ENCODE data around the gene LHFPL6. TPM values are rescaled to one million over a fixed set of nuclear protein-coding genes. Genes with fewer than 3 reads are reported as not detected.

The LHFPL6 gene
- total RNA-seq, 4 donors from 2014 or later = 40.2 to 77.5 (median 66.6) TPM

- 91 to 100% methylated on average over 1 to 4 of the region's 4 CpGs for WGBS, 2 donors (ENCODE audit: low coverage in 1 of 2)
- Histone ChIP-seq H3K36me3 (no peaks in the 10 kb centered on the region), H3K4me3 (no peak overlapping the region), H3K4me1 (peaks cover 3 to 21% (median 5%) of the 10 kb centered on the region in 3 donors), H3K27me3 (no peaks in the 10 kb centered on the region), H3K27ac (no peak overlapping the region), H3K9me3 (no peaks in the 10 kb centered on the region)
- TF ChIP-seq EP300 (IDR thresholded peaks at IDR 0.05) (no peak), CTCF (IDR thresholded peaks at IDR 0.05) (no peak), POLR2A (IDR thresholded peaks at IDR 0.05) (no peak), POLR2AphosphoS5 (IDR thresholded peaks at IDR 0.05) (no peak)
- no peak for ATAC-seq
Measured at GRCh38 chr13:39462906-39463305, 140.1 kb downstream of the LHFPL6 start.

- Histone ChIP-seq H3K4me3 (no peak overlapping the region), H3K4me1 (peaks cover 3 to 21% (median 5%) of the 10 kb centered on the region in 3 donors), H3K27me3 (no peaks in the 10 kb centered on the region), H3K36me3 (no peaks in the 10 kb centered on the region), H3K27ac (no peak overlapping the region), H3K9me3 (no peaks in the 10 kb centered on the region)
- TF ChIP-seq EP300 (IDR thresholded peaks at IDR 0.05) (no peak), CTCF (IDR thresholded peaks at IDR 0.05) (no peak), POLR2AphosphoS5 (IDR thresholded peaks at IDR 0.05) (no peak), POLR2A (IDR thresholded peaks at IDR 0.05) (no peak)
- ATAC-seq = no peak
- 67 to 100% methylated on average over 1 to 2 of the region's 2 CpGs for WGBS, 2 donors (ENCODE audit: low coverage in 1 of 2)
Measured at GRCh38 chr13:39462428-39462827, 140.6 kb downstream of the LHFPL6 start.

- no peak for TF ChIP-seq POLR2A (IDR thresholded peaks at IDR 0.05)
- no peak for TF ChIP-seq CTCF (IDR thresholded peaks at IDR 0.05)
- no peak for TF ChIP-seq EP300 (IDR thresholded peaks at IDR 0.05)
- H3K4me1 ChIP-seq = peaks cover 3 to 21% (median 5%) of the 10 kb centered on the region in 3 donors
- no peaks in the 10 kb centered on the region for H3K9me3 ChIP-seq
- no peak for ATAC-seq
- no peak overlapping the region for H3K4me3 ChIP-seq
- no peaks in the 10 kb centered on the region for H3K36me3 ChIP-seq
- no peak overlapping the region for H3K27ac ChIP-seq
- no peaks in the 10 kb centered on the region for H3K27me3 ChIP-seq
- 78 to 83% methylated on average over 1 of the region's 1 CpG for WGBS, 2 donors (ENCODE audit: low coverage in 1 of 2)
Measured at GRCh38 chr13:39461685-39462266, 141.2 kb downstream of the LHFPL6 start.

- ATAC-seq = no peak
- 94% methylated on average over 1 of the region's 1 CpG; no CpG with 5 or more reads in 1 of the 2 donors for WGBS, 2 donors (ENCODE audit: low coverage in 1 of 2)
- peaks cover 11 to 29% (median 14%) of the 10 kb centered on the region in 3 donors for H3K4me1 ChIP-seq
- H3K36me3 ChIP-seq = no peaks in the 10 kb centered on the region
- no peak overlapping the region for H3K4me3 ChIP-seq
- TF ChIP-seq POLR2A (IDR thresholded peaks at IDR 0.05) (no peak), CTCF (IDR thresholded peaks at IDR 0.05) (no peak), EP300 (IDR thresholded peaks at IDR 0.05) (no peak), POLR2AphosphoS5 (IDR thresholded peaks at IDR 0.05) (no peak)
- no peaks in the 10 kb centered on the region for H3K9me3 ChIP-seq
- H3K27ac ChIP-seq = no peak overlapping the region
- H3K27me3 ChIP-seq = no peaks in the 10 kb centered on the region
Measured at GRCh38 chr13:39457274-39457673, 145.7 kb downstream of the LHFPL6 start.

- no peaks in the 10 kb centered on the region for H3K9me3 ChIP-seq
- 57 to 64% methylated on average over 4 of the region's 4 CpGs for WGBS, 2 donors (ENCODE audit: low coverage in 1 of 2)
- H3K36me3 ChIP-seq = no peaks in the 10 kb centered on the region
- H3K4me3 ChIP-seq = no peak overlapping the region
- H3K4me1 ChIP-seq = peaks cover 14 to 40% (median 14%) of the 10 kb centered on the region in 3 donors
- no peak overlapping the region for H3K27ac ChIP-seq
- H3K27me3 ChIP-seq = no peaks in the 10 kb centered on the region
- TF ChIP-seq POLR2AphosphoS5 (IDR thresholded peaks at IDR 0.05) = no peak
- TF ChIP-seq CTCF (IDR thresholded peaks at IDR 0.05) = no peak
- TF ChIP-seq EP300 (IDR thresholded peaks at IDR 0.05) = no peak
- no peak for TF ChIP-seq POLR2A (IDR thresholded peaks at IDR 0.05)
- ATAC-seq = no peak
Measured at GRCh38 chr13:39455521-39456175, 147.3 kb downstream of the LHFPL6 start.
